Activated gamma-delta T cell treated with anti-CD3 and anti-CD28 coated beads, Interleukin-2, amount 50 U/mL, for 16 hours (primary cell): Measurements from ENCODE around the gene GRK6.
"Not testable (repeated sequence)": the region's sequence is repeated elsewhere in the genome, so short reads cannot be mapped to it uniquely, and the experiment has no call there.

Experiments
- DNase-seq: peaks from one replicate; pipeline ENCODE4 v3.0.0-alpha.2; 2020; ENCODE audit warnings: low read depth

GRK6 gene

GRCh38 chr5:177399997-177400868 lies 26.2 kb upstream of the GRK6 start, which contains the start of gene PFN3:
PFN3 (minus strand) TSS chr5:177400661; CDS start chr5:177400576, 85 bp downstream.
- DNase-seq: no peak

- no peak for DNase-seq
These were observed 24.0 kb upstream of the GRK6 start for GRCh38 chr5:177402271-177403043.

GRCh38 chr5:177403102-177403791 lies 23.2 kb upstream of the GRK6 start:
- DNase-seq: peak; percentile 41

GRCh38 chr5:177403792-177404640 lies 22.5 kb upstream of the GRK6 start:
- peak; percentile 74 for DNase-seq

GRCh38 chr5:177404641-177405179 lies 21.8 kb upstream of the GRK6 start:
- no peak for DNase-seq

GRCh38 chr5:177405312-177405711 lies 21.2 kb upstream of the GRK6 start:
- DNase-seq: no peak

GRCh38 chr5:177405805-177406204 lies 20.7 kb upstream of the GRK6 start:
- DNase-seq: no peak

- DNase-seq: no peak
These were observed 17.3 kb upstream of the GRK6 start, which contains the start of gene F12 for GRCh38 chr5:177409043-177409801. F12 (minus strand) TSS chr5:177409564; CDS start chr5:177409527, 37 bp downstream.

GRCh38 chr5:177410575-177410974 lies 15.9 kb upstream of the GRK6 start:
- no peak for DNase-seq

- no peak for DNase-seq
These were observed 13.8 kb upstream of the GRK6 start for GRCh38 chr5:177412603-177413233.

GRCh38 chr5:177414481-177414880 lies 12.0 kb upstream of the GRK6 start:
- DNase-seq: no peak

GRCh38 chr5:177417081-177417480 lies 9.4 kb upstream of the GRK6 start:
- DNase-seq: not testable (repeated sequence)

- DNase-seq: no peak
These were observed 7.4 kb upstream of the GRK6 start for GRCh38 chr5:177419046-177419445.

GRCh38 chr5:177420472-177420871 lies 6.0 kb upstream of the GRK6 start:
- not testable (repeated sequence) for DNase-seq

- DNase-seq: no peak
These were observed 5.2 kb upstream of the GRK6 start for GRCh38 chr5:177421062-177421798.

GRCh38 chr5:177423671-177424070 lies 2.8 kb upstream of the GRK6 start:
- no peak for DNase-seq

- no peak for DNase-seq
These were observed 1.2 kb upstream of the GRK6 start for GRCh38 chr5:177425196-177425800.

- peak; percentile 99 for DNase-seq
These were observed 493 bp upstream of the GRK6 start for GRCh38 chr5:177425801-177426565.
